Heart left ventricle (tissue), 16 donors: ENCODE measurements around the gene FBXO5. TPM values are rescaled to one million over a fixed set of nuclear protein-coding genes. Genes with fewer than 3 reads are reported as not detected.

Experiments used
- ATAC-seq, 4 donors: fragments of 200-7000 bp; cut with Tn5 transposase; one replicate each; pipeline ENCODE4 v1.9.1; 2020 to 2022; ENCODE audit warnings: moderate library complexity in 4 of 4, mild to moderate bottlenecking in 3 of 4, moderate number of reproducible peaks in 1 of 4
- DNase-seq, 5 donors: peaks; one replicate each; pipeline ENCODE4 v3.0.0-alpha.2; 2020
- H3K27ac ChIP-seq, 12 donors: fragments of 200-600 bp; sonication (generic) in 4 of 12; one replicate each; pipeline versions ENCODE4 v1.5.0 to v1.8.0; 2016 to 2022; ENCODE audit warnings: mild to moderate bottlenecking in 2 of 12
- H3K27me3 ChIP-seq, 9 donors: fragments of 200-600 bp; sonication (generic) in 2 of 9; one replicate each; pipeline versions ENCODE4 v1.5.1 to v1.8.0; 2016 to 2022; ENCODE audit warnings: mild to moderate bottlenecking in 3 of 9
- H3K36me3 ChIP-seq, 9 donors: fragments of 200-600 bp; sonication (generic) in 2 of 9; one replicate each; pipeline versions ENCODE4 v1.5.0 to v1.8.0; 2018 to 2022; ENCODE audit warnings: mild to moderate bottlenecking in 2 of 9
- H3K4me1 ChIP-seq, 12 donors: fragments of 200-600 bp; sonication (generic) in 4 of 12; one replicate each; pipeline versions ENCODE4 v1.5.0 to v1.8.0; 2016 to 2022; ENCODE audit warnings: mild to moderate bottlenecking in 3 of 12
- H3K4me3 ChIP-seq, 12 donors: fragments of 200-600 bp; sonication (generic) in 4 of 12; one replicate each; pipeline versions ENCODE4 v1.5.0 to v1.8.0; 2017 to 2022; ENCODE audit warnings: mild to moderate bottlenecking in 9 of 12, moderate library complexity in 4 of 12
- H3K9me3 ChIP-seq, 12 donors: fragments of 200-600 bp; sonication (generic) in 4 of 12; one replicate each; pipeline versions ENCODE4 v1.5.0 to v1.8.0; 2016 to 2022; ENCODE audit warnings: mild to moderate bottlenecking in 1 of 12
- CTCF ChIP-seq, 12 donors: fragments of 200-600 bp; sonication (generic) in 4 of 12; IDR thresholded peaks; one replicate each; pipeline versions ENCODE4 v1.5.0 to v1.8.0; 2018 to 2022; ENCODE audit warnings: antibody characterized with exemption in 12 of 12, mild to moderate bottlenecking in 5 of 12
- POLR2A ChIP-seq, 2 donors: fragments of 450-650 bp; IDR thresholded peaks; one replicate each; pipeline ENCODE4 v1.6.1; 2017; ENCODE audit warnings: antibody characterized with exemption in 2 of 2, mild to moderate bottlenecking in 2 of 2, moderate library complexity in 2 of 2
- WGBS, 4 donors: extraction: QIAGEN DNeasy Blood & Tissue Kit in 2 of 4; methylation state at CpG; one replicate each; pipeline versions ENCODE4 v1.1.5 to v1.1.7; 2013 to 2018; 5-methylcytosine and 5-hydroxymethylcytosine counted together
- intact Hi-C, 10 donors: fragments of 100-400 bp; cut with DNase I; formaldehyde crosslinking; loops; one replicate each; pipeline versions ENCODE4 v1.11.1 to v1.14.2; 2022
- polyA plus RNA-seq, 2 donors: library from polyadenylated mRNA; stranded (reverse); fragments of 200-250 nt; gene quantifications; one replicate each; pipeline ENCODE4 v1.2.3, GENCODE V29; 2013
- total RNA-seq, 9 donors: library from RNA; depleted of rRNA in 2 of 9; stranded (reverse); fragments of >200 nt in 2 of 9; fragmentation: NEBNext Ultra II Directional in 3 of 9; extraction: Animal tissue kit (Norgen Biotek cat#: 25700) in 3 of 9; gene quantifications; one replicate each; pipeline versions ENCODE4 v1.1.0 to v1.2.4, GENCODE V29; 2016 to 2023
- donor health status: ischemic (EF 13 %, LVEDD 7.1; RV severe dilation, severe dysfunction).
- donor health status: healthy with polysubstance abuse.
- donor health status: DM: no; HTN: yes; CAD: no.
- donor health status: DM: no; HTN: no; CAD: no.
- donor health status: ischemic (EF 25% LVEDD 6.9; RV normal size, moderate dysfunction).
- donor health status: ischemic (EF 25% LVEDD 5.7; RV mildly dilated, moderate dysfunction).
- donor health status: healthy.
- donor health status: DM: yes; HTN: yes; CAD: no.
- donor health status: ischemic (EF 35%, LVEDD 5.7; RV mildly dilated, moderate dysfunction).
- donor health status: nonischemic (EF 11% LVEDD 7.7; RV severe dilation, severe dysfunction).
- donor health status: DM: yes; HTN: yes; CAD: no.
- donor health status: PGD.
- donor health status: ischemic (EF 29% LVEDD 5.4; RV normal size, mild dysfunction).
- donor health status: nonischemic (EF 23%, LVEDD 6.1; RV moderate dilation, normal function).

FBXO5 gene
- total and polyA plus RNA-seq, 11 donors: 0.65 to 5.1 (median 1.7) TPM

GRCh38 chr6:152983637-152984512 lies 1.0 kb upstream of the FBXO5 start:
- 0% methylated on average over 24 to 38 of the region's 38 CpGs for WGBS, 4 donors
- TF ChIP-seq CTCF (IDR thresholded peaks at IDR 0.05) (no peak), POLR2A (IDR thresholded peaks at IDR 0.05) (no peak)
- Histone ChIP-seq H3K27me3 (no peaks in the 10 kb centered on the region), H3K36me3 (peaks cover 0 to 9% (median 4%) of the 10 kb centered on the region in 9 donors), H3K4me1 (peaks cover 4 to 44% (median 21%) of the 10 kb centered on the region in 12 donors), H3K27ac (peak overlapping the region; percentile 66 to 99 (median 94)), H3K4me3 (peak overlapping the region; percentile 51 to 92 (median 70)), H3K9me3 (no peaks in the 10 kb centered on the region)
- peak; percentile 0 to 52 (median 36) for ATAC-seq
- intact Hi-C loops: loop anchor here in 3 of 10 donors (1.0 to 5.0 kb wide), 3 partner anchors 18 to 1592 kb away; partner anchors contain the start of genes MTRF1L (in 3 of the 3) and ZBTB2 (in 1 of the 3)
- DNase-seq: peak; percentile 74 to 98 (median 96)

DNA sequence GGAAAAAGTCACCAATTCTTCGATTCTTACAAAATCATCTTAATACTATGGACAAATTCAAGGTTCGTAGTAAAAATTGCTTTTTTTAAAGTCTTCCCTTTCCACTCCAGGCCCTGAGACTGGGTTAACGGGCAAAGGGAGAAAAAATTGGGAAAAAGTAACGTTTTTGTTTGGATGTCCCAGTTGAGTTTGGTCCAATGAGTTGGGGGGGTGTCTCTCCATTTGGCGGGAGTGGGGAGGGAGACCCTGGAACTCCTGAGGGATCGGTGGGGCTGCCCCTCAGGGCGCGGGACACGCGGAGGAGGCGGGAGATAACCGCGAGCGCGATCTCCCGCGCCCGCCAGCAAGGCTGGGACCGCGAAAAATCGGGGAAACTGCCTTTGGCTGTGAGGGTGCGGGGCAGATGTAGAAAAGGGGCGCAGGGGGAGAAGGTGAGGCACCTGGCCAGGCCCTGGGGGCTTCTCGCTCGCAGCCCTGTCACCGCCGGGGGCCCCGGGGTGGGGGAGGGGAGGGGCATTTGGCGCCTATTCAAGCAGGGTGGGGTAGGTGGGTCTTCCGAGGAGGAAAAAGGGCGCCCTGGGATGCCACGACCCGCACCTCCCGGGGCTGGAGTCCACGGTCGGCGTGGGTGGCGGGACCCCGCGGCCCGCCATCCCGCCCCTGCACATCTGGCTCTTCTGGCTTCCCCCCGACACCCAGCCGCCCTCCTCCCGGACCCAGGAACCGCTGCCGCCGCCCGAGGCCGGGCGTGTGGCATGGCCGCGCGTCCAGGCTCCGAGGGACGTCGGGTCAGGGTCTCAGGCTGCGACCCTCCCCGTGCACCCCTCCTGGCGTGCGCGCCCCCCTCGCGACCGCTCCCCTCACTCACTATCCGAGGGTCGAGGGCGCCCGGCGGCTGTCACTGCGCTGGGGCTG lies 595 bp downstream of the FBXO5 start:
- Histone ChIP-seq H3K27me3 (no peaks in the 10 kb centered on the region), H3K27ac (peak overlapping the region in 1 of 12 donors; percentile 97), H3K4me1 (peaks cover 4 to 52% (median 21%) of the 10 kb centered on the region in 12 donors), H3K9me3 (no peaks in the 10 kb centered on the region), H3K4me3 (peak overlapping the region; percentile 42 to 92 (median 70)), H3K36me3 (peaks cover 0 to 9% (median 4%) of the 10 kb centered on the region in 9 donors)
- peak in 4 of 5 donors; percentile 15 to 76 (median 28) for DNase-seq
- TF ChIP-seq POLR2A (IDR thresholded peaks at IDR 0.05): no peak
- TF ChIP-seq CTCF (IDR thresholded peaks at IDR 0.05): no peak
- intact Hi-C loops: loop anchor here in 2 of 10 donors (2.0 to 5.0 kb wide), 2 partner anchors 21 to 1590 kb away; partner anchors contain the start of genes MTRF1L (in 1 of the 2) and ZBTB2 (in 1 of the 2)
- peak in 1 of 4 donors; percentile 0 for ATAC-seq
- WGBS, 4 donors: 4 to 11% (median 7%) methylated on average over 41 to 71 of the region's 71 CpGs

DNA sequence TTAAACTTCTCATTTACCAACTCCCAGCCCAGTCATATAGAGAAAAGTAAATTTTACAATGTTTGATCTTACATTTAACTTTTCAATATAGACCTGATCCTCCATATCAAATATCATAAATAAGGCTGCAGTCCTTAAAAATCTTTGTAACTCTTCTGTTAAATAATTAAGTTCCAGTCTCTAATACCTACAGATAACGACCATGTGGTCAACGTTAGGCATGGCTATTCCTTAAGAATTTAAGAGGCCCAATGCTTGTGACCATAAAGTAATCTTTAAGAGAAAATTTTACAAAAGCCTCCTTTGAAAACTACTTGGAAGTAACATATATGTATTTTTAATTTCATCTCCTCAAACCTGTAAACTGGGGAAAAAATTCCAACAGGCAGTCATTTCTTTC lies 1.6 kb downstream of the FBXO5 start:
- intact Hi-C loops: loop anchor here in 1 of 10 donors (5.0 kb wide), 1 partner anchor 1589 kb away; the partner anchor contains the start of gene ZBTB2
- WGBS, 4 donors: 31 to 53% (median 47%) methylated on average over 2 of the region's 2 CpGs
- no peaks in the 10 kb centered on the region for H3K27me3 ChIP-seq

More for the DNA sequence above, 1.6 kb downstream of the FBXO5 start:
- no peak for DNase-seq
- Histone ChIP-seq H3K9me3 (no peaks in the 10 kb centered on the region), H3K4me1 (peaks cover 4 to 55% (median 21%) of the 10 kb centered on the region in 12 donors), H3K4me3 (peak overlapping the region in 1 of 12 donors; percentile 71), H3K27ac (no peak overlapping the region), H3K36me3 (peaks cover 0 to 3% (median 0%) of the 10 kb centered on the region in 9 donors)
- TF ChIP-seq CTCF (IDR thresholded peaks at IDR 0.05): no peak
- TF ChIP-seq POLR2A (IDR thresholded peaks at IDR 0.05): no peak
- ATAC-seq: no peak
